IPS-NIHi11 (cell line): ENCODE data around the gene SIM2.

Experiments used
- DNase-seq: peaks from one replicate; pipeline ENCODE4 v3.0.0; 2012; ENCODE audit warnings: mixed read lengths, low spot score

SIM2 gene

DNA sequence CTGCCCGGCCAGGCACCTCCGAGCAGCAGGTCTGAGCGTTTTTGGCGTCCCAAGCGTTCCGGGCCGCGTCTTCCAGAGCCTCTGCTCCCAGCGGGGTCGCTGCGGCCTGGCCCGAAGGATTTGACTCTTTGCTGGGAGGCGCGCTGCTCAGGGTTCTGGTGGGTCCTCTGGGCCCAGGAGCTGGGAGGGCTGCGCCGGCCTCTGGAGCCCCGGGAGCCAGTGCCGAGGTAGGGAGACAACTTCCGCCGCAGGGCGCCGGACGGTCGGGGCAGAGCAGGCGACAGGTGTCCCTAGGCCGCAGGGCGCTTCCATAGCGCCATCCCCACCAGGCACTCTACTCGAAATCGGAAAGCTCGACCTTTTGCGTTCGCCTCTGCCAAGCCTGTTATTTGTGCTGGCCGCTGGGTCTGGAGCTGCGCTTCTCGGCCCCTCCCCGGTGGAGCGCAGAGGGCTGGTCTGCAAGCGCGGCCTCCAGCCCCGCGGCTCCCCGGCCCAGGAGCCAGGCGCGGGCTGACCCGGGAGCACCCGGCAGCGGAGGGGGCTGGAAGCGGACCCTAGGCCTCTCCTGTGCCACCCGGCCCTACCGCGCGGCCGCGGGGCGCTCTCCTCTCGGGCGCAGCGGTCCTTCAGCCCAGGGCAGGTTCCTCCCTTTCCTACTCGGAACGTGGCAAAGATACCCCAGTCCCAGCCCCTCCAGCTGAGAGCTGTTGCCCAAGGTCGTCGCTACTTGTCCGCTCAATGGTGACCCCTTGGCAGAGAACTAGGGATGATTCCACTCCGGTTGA, 2.2 kb downstream of the SIM2 start:
- DNase-seq, result no peak

DNA sequence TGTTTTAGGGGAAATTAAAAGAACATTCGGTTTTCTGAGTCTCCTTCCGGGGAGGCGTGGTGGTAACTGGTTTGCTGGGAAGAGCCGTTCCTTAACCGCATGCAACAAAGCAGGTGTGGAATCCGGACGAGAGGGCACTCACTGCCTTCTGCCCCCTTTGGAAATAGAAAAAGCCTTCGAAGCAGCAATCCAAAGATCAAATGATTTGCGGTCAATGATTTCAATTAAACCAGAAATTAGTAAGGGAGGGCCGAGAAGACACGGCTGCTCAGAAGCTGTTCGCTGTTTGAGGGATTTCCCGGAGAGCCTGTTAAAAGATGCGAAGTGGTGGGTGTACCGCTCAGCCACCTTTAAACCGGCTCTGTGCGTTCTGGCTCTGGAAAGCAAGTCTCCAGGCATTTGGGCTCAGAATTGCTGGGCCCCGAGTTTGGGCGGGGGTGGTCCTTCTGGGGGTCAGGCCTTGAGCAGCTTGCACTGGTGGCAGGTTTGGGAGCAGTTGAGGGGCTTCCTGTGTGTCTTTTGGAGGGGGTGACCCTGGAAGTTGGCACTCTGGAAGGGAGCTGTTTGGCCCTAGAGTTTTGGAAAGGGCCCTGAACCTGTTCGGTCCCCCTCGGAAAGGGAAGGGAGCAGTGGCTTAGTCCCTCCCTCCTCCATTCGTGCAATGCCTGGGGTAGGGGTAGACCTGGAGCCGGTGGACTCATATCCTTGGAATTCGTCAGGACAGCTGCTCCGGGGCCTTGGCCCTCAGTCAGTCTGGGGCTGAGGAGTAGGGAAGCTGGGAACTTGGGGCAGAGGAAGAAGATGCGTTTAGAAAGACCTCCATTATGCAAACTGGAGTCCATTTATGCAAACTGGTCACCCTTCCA, 3.1 kb downstream of the SIM2 start:
- DNase-seq, result no peak

DNA sequence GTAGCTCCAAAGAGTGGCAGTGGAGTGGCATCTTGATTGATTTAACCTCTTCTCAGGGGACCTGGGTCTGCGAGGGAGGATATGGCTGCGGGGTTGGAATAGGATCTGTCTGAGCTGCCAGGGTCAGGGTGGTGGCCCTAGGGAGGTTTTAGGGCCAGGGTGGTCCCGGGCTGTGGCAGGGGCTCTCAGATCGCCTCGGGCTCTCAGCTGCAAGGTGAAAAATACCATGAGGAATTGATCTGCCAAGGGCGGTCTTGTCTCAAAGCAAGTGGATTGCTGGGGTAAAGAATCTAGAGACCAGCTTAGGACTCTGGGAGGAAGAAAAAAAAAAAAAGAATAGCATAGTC, 3.7 kb downstream of the SIM2 start:
- DNase-seq, result no peak

DNA sequence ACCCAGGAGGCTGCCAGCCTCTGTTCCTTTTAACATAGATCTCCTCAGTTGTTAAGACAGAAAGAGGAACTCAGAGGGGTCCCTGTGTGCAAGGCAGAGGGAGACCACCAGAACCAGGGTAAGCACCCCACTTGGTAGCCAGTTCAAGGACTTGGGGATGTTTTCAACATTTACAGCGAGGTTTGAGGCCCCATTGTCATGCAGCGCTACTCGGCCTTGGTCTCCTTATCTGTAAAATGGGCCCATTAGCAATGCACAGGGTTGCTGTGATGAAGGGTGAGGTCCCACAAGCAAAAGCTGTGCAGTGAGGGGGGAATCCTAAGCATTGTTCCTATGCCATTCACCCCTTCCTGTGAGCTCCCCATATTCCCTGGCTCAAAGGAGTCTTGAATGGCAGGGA, 4.2 kb downstream of the SIM2 start:
- no peak for DNase-seq

DNA sequence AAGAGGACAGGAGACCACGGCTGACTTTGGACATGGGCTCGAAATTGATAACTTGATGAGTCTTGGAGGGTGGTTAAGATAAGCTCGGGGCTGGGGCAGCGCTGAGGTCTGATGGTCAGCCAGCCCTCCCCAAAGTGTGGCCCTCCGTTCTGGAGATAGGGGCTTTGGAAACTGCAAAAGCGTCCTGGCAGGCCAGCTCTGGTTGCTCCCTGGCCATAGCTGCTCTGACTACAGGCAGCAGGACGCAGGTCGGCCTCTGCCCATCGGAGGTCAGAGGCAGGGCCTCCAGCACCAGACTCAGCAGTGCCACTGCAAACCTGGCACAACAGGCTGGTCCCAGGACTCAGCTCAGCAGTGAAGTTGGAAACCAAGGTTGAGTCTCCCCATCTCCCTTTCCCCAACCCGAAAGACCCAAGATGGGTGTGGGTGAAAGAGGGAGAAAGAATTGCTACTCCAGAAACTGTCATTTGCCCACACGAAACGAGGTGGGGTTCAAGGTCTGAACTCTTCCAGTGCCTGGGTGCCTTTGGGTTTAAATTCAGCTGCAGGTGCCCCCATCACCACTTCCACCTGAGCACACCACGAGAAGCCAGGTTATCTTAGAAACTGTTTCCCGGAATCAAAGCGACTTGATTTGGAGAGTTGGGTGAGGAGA, 4.8 kb downstream of the SIM2 start:
- no peak for DNase-seq

DNA sequence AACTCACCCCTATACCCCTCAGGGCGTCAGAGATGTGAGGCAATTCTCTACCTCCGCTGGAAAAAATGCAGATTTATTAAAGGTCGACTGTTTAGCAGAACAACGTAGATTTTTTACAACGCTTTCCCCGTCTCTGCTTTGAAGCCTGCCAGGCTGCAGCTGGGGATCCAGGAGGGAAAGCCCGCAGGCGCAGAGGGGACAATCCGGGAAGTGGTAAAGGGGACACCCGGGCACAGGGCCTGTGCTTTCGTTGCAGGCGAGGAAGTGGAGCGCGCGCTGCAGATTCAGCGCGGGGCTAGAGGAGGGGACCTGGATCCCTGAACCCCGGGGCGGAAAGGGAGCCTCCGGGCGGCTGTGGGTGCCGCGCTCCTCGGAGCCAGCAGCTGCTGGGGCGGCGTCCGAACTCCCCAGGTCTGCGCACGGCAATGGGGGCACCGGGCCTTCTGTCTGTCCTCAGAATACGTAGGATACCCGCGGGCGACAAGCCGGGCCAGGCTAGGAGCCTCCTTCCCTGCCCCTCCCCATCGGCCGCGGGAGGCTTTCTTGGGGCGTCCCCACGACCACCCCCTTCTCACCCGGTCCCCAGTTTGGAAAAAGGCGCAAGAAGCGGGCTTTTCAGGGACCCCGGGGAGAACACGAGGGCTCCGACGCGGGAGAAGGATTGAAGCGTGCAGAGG, 5.5 kb downstream of the SIM2 start:
- no peak for DNase-seq

DNA sequence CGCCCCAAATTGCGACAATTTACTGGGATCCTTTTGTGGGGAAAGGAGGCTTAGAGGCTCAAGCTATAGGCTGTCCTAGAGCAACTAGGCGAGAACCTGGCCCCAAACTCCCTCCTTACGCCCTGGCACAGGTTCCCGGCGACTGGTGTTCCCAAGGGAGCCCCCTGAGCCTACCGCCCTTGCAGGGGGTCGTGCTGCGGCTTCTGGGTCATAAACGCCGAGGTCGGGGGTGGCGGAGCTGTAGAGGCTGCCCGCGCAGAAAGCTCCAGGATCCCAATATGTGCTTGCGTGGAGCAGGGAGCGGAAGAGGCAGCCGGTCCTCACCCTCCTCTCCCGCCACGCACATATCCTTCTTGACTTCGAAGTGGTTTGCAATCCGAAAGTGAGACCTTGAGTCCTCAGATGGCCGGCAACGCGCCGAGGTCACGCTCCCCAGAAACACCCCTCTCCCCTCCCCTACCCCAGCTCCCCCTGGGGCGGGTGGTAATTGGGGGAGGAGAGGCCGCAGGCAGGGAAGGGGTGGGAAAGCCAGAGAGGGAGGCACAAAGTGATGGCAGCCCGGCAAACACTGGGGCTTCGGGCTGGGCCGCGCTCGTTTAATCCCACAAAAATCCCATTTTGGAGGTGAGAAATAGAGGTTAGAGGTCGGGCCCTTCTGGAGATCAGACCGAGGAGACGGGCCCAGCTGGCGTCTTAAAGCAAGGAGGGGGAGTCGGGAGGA, 6.2 kb downstream of the SIM2 start:
- no peak for DNase-seq

DNA sequence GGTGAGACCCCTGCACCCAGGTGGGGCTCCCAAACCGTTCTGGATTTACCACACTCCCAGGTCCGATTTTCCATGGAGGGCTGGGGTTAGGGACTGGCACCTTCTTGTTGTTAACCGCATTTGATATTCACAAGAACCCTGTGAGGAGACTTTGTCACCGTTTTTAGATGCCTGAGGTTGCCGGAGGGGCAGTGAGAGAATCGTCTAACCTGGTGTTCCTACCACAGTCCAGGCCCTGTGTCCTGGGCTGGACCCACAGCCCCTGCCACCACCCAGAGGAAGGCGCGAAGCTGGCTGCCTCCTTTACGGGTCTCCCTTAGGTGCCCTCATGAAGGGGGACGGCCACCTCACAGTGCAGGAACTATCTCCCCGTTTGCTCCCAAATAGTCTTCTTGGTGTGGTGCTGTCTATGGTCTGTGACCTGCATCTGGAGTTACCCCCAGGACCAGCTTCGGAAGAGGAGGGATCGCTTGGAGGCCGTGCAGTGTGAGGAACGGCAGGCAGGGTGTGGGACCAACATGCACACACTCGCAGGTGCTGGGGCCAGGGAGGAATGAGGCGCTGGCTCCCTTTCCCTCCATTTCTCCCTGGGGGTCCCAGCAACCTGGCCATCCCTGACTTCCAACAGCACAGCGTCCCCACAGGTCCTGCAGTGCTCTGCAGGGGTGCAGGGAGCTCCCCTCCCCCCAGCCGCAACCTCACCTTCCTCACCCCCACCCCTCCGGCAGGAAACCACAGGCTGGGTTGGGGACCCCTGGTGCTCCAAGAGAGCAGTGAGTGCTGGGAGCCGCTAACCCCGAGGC, 7.0 kb downstream of the SIM2 start:
- no peak for DNase-seq

DNA sequence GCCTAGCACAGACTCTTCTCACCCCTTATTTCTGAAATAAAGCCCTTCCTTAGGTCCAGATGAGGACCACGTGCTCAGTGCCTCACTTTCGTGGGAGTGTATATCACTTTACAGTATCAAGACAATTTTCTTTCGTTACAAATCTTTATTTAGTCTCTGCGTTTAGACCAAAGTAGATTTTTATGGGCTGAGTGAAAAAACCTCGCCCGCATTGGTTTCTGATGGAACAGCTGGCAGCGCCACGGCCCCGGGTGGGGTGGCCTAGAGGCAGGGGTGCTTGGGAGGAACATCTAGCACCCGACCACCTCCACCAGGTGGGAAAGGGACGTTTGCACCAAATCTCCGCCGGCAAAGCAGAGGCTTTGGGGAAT, 7.6 kb downstream of the SIM2 start:
- DNase-seq, result no peak

DNA sequence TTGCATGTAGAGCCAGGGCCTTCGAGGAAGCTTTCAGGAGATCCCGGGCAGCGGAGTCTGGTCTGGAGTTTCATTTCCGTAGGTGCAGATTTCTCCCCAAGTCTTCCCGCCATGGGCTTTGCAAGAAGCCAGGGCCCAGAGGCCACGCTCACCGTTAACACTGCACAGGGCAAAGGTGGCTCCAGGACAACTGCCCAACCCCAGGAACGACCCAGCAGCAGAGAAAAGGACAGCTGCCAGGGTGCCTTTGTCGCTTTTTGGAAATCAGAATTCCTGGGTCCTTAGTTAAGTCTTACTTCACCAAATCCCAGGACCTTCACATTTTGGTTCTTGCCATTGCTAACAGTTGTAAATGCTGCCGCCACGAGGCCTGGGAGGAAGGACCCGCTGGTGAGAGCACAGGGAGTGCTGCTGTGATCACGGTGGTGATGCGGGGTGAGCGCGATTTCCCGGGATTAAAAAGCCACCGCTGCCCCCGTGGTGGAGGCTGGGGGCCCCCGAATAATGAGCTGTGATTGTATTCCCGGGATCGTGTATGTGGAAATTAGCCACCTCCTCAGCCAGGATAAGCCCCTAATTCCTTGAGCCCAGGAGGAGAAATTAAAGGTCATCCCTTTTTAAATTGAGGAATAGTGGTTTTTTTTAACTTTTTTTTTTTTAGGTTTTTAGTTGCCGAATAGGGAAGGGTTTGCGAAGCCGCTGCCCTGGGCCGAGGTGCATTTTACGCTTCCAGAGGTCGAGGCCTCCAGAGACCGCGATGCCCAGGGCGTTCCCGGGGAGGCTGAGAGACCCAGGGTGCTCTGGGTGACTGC, 8.2 kb downstream of the SIM2 start:
- no peak for DNase-seq

DNA sequence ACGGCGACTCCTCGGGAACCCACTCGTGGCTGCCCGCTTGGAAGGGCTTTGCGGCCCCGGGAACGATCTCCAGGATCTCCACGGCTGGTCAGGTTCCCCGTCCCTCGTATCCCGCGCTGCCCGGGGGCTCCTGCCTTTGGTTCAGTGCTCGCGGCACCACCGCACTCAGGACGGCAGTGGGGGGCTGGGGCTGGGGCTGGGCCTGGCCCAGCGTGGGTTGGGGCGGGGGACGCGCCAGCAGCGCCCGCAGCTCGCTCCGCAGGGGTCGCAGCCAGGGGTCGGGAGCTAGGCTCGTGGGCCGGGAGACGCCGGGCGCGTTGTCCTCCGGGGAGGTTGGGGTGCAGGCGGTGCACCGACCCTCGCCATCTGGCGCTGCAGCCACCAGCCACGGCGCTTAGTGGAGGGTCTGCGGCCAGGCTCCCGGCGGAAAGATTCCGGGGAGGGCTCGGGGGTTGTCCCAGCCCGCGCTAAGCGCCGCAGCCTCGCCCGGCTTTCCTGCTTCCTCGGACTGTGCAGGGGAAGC, 8.9 kb downstream of the SIM2 start:
- no peak for DNase-seq

DNA sequence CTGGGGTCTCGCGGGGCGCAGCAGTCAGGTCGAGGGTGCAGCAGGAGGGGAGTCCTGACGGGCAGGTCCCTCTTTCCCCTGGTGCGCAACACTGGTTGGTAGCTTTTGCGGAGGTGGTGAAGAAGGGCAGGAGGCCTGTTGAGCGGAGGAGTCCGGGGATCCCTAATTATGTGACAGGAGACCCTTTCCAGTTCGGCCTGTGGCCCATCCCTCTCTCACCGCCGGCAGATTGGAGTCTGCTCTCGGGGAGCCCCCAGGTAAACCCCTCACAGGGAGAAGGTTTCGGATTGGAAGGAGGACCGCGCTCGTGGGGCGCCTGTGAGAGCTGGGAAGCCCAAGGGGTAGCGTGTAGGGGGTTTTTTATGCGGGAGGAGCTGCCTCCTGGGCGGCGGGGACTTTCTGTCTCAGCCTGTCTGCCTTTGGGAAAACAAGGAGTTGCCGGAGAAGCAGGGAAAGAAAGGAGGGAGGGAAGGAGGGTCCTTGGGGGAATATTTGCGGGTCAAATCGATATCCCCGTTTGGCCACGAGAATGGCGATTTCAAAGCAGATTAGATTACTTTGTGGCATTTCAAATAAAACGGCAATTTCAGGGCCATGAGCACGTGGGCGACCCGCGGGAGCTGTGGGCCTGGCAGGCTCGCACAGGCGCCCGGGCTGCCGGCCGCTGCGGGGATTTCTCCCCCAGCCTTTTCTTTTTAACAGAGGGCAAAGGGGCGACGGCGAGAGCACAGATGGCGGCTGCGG, 9.5 kb downstream of the SIM2 start:
- no peak for DNase-seq

DNA sequence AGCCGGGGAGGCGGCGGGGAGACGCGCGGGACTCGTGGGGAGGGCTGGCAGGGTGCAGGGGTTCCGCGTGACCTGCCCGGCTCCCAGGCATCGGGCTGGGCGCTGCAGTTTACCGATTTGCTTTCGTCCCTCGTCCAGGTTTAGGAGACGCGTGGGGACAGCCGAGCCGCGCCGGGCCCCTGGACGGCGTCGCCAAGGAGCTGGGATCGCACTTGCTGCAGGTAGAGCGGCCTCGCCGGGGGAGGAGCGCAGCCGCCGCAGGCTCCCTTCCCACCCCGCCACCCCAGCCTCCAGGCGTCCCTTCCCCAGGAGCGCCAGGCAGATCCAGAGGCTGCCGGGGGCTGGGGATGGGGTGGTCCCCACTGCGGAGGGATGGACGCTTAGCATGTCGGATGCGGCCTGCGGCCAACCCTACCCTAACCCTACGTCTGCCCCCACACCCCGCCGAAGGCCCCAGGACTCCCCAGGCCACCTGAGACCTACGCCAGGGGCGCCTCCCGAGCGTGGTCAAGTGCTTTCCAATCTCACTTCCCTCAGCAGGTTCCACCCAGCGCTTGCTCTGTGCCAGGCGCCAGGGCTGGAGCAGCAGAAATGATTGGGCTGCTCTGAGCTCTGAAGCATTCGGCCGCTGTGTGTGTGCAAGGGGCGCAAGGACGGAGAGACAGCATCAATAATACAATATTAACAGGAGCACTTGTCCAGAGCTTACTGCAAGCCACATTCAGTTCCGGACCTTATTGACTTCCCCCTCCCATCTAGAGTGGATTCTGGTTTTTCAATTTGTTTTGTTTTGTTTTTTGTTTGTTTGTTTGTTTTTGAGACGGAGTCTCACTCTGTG, 10.3 kb downstream of the SIM2 start:
- DNase-seq, result no peak

DNA sequence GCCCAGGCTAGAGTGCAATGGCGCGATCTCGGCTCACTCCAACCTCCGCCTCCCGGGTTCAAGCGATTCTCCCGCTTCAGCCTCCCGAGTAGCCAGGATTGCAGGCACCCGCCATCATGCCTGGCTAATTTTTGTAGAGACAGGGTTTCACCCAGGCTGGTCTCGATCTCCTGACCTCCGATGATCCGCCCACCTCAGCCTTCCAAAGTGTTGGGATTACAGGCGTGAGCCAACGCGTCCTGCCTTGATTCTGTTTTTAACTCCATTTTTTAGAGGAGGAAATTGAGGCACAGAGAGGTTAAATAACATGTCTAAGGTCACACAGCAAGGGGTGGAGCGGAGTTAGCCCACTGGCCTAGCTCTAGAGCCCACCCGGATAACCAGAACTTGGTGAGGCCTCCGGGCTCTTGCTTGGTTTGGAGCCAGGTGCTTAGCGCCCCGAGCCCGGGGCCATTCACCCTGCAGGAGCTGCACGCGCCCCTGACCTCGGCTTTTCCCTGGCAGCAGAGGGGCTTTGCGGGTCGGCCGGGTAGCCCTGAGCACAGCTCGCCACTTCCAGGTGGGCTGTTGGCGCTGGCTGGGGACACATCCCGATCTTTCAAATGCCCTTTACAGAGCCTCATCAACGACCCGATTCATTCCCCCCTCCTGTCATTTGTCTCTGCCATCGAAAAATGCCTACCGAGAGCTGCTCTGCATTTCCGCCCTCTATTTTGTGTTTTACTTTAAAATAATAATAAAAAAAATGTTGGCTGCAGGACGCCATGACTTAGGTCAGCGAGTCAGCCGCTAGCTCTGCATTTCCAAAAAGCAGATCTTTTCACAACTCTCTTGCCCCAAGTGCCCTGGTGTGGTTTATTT, 11.2 kb downstream of the SIM2 start:
- no peak for DNase-seq

DNA sequence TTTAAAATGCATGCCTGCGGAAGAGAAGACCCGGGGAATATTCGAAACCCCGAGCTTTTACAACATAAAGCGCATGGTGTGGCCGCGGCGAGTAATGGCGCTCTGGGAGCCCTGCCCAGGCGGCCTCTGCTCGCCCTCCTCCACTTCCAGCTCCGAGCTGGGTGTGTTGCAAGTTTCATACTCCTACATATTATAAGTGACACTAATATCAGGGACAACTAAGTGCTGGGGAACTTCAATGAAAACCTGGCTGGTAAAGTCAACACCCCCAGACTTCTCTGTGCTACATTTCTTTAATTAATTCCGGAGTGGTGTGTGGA, 11.8 kb downstream of the SIM2 start:
- DNase-seq, result no peak

DNA sequence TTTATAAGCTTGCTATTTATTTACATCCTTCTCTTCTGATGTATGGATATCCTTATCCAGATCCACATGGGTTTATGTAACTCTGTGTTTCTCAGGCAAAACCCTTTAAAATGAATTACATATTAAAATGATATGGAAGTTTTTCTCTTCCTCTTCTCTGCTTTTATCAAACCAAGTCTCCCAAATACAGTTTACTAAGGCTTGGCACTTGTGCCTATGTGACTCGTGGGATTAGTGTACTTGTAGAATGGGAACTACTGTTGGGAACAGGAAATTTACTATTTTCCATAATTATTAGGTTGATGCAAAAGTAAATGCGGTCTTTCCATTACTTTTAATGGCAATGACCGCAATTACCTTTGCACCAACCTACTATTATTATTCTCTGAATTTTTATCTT, 14.8 kb downstream of the SIM2 start:
- no peak for DNase-seq

DNA sequence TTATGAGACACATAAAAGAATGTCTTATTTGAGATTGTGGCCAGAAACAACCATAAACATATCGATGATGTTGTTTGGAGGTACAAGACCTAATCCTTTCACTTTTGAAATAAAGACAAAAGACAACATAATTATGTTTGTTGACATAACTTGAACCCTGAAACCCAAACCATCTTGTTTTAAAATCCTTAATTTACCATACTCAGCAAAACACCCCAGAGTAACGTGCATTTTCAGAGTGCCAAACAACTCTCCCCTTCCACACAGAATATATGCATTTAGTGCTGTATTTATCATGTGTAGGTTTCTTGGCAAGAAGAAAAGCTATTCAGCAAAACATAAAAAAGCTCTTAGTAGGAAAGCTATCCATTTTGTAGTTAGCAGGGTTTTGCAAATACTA, 17.5 kb downstream of the SIM2 start:
- DNase-seq, result no peak
